ENCODE measurements around the gene SFSWAP. TPM values are rescaled to one million over a fixed set of nuclear protein-coding genes. Genes with fewer than 3 reads are reported as not detected.

SFSWAP gene
- total RNA-seq, 2 experiments from 2014 or later = 54.9 to 55.9 TPM

- DNase-seq (no peak), ATAC-seq (no peak)
- Mint-ChIP-seq H3K36me3 (peaks cover 60% of the 10 kb centered on the region), H3K4me1 (peaks cover 11% of the 10 kb centered on the region), H3K9me3 (ENCODE audit: low read depth) (no peaks in the 10 kb centered on the region), H3K4me3 (no peak overlapping the region), H3K27ac (peak overlapping the region; percentile 67), H3K27me3 (no peaks in the 10 kb centered on the region)
- CTCF ChIA-PET = no interaction called here
These were observed 13.6 kb downstream of the SFSWAP start for GRCh38 chr12:131724534-131724933.

GRCh38 chr12:131725503-131725902 lies 14.6 kb downstream of the SFSWAP start:
- H3K4me3 Mint-ChIP-seq = no peak overlapping the region
- H3K27ac Mint-ChIP-seq = no peak overlapping the region
- CTCF ChIA-PET = no interaction called here
- peaks cover 11% of the 10 kb centered on the region for H3K4me1 Mint-ChIP-seq
- no peaks in the 10 kb centered on the region for H3K27me3 Mint-ChIP-seq
- ATAC-seq (no peak), DNase-seq (no peak)
- H3K9me3 Mint-ChIP-seq (ENCODE audit: low read depth) = no peaks in the 10 kb centered on the region
- H3K36me3 Mint-ChIP-seq = peaks cover 61% of the 10 kb centered on the region

GRCh38 chr12:131728720-131729119 lies 17.8 kb downstream of the SFSWAP start:
- H3K4me1 Mint-ChIP-seq = peaks cover 9% of the 10 kb centered on the region
- H3K4me3 Mint-ChIP-seq = no peak overlapping the region
- H3K27ac Mint-ChIP-seq = no peak overlapping the region
- H3K27me3 Mint-ChIP-seq = no peaks in the 10 kb centered on the region
- no peaks in the 10 kb centered on the region for H3K9me3 Mint-ChIP-seq (ENCODE audit: low read depth)
- CTCF ChIA-PET = no interaction called here
- peaks cover 56% of the 10 kb centered on the region for H3K36me3 Mint-ChIP-seq
- ATAC-seq = no peak
- DNase-seq = no peak

GRCh38 chr12:131729254-131729955 lies 18.5 kb downstream of the SFSWAP start:
- ATAC-seq = no peak
- Mint-ChIP-seq H3K4me1 (peaks cover 8% of the 10 kb centered on the region), H3K9me3 (ENCODE audit: low read depth) (no peaks in the 10 kb centered on the region), H3K36me3 (peaks cover 58% of the 10 kb centered on the region), H3K27me3 (no peaks in the 10 kb centered on the region), H3K27ac (no peak overlapping the region), H3K4me3 (no peak overlapping the region)
- CTCF ChIA-PET = no interaction called here
- DNase-seq = no peak

GRCh38 chr12:131732996-131733615 lies 22.2 kb downstream of the SFSWAP start:
- CTCF ChIA-PET = no interaction called here
- H3K27ac Mint-ChIP-seq = no peak overlapping the region

GRCh38 chr12:131733874-131734273 lies 23.0 kb downstream of the SFSWAP start:
- H3K4me1 Mint-ChIP-seq = peaks cover 4% of the 10 kb centered on the region
- CTCF ChIA-PET = no interaction called here
- ATAC-seq = no peak
- H3K27me3 Mint-ChIP-seq = no peaks in the 10 kb centered on the region
- no peak overlapping the region for H3K27ac Mint-ChIP-seq
- DNase-seq = no peak
- H3K36me3 Mint-ChIP-seq = peaks cover 32% of the 10 kb centered on the region
- no peak overlapping the region for H3K4me3 Mint-ChIP-seq
- H3K9me3 Mint-ChIP-seq (ENCODE audit: low read depth) = no peaks in the 10 kb centered on the region

More at GRCh38 chr12:131732996-131733615, 22.2 kb downstream of the SFSWAP start:
- H3K4me3 Mint-ChIP-seq = no peak overlapping the region
- no peaks in the 10 kb centered on the region for H3K9me3 Mint-ChIP-seq (ENCODE audit: low read depth)
- DNase-seq (no peak), ATAC-seq (no peak)
- H3K36me3 Mint-ChIP-seq = peaks cover 36% of the 10 kb centered on the region
- H3K27me3 Mint-ChIP-seq = no peaks in the 10 kb centered on the region
- H3K4me1 Mint-ChIP-seq = peaks cover 4% of the 10 kb centered on the region

- CTCF ChIA-PET = no interaction called here
- Mint-ChIP-seq H3K27me3 (no peaks in the 10 kb centered on the region), H3K4me1 (peaks cover 4% of the 10 kb centered on the region), H3K9me3 (ENCODE audit: low read depth) (no peaks in the 10 kb centered on the region), H3K4me3 (no peak overlapping the region), H3K27ac (no peak overlapping the region), H3K36me3 (peaks cover 27% of the 10 kb centered on the region)
- no peak for ATAC-seq
- no peak for DNase-seq
These were observed 23.7 kb downstream of the SFSWAP start for GRCh38 chr12:131734336-131735152.

- Mint-ChIP-seq H3K9me3 (ENCODE audit: low read depth) (no peaks in the 10 kb centered on the region), H3K27me3 (no peaks in the 10 kb centered on the region), H3K36me3 (peaks cover 25% of the 10 kb centered on the region), H3K4me1 (peaks cover 4% of the 10 kb centered on the region), H3K27ac (no peak overlapping the region), H3K4me3 (no peak overlapping the region)
- ATAC-seq = no peak
- no peak for DNase-seq
- CTCF ChIA-PET = no interaction called here
These were observed 24.2 kb downstream of the SFSWAP start for GRCh38 chr12:131735153-131735456.

- Mint-ChIP-seq H3K27ac (peak overlapping the region; percentile 61), H3K4me1 (peaks cover 4% of the 10 kb centered on the region), H3K36me3 (peaks cover 30% of the 10 kb centered on the region), H3K27me3 (no peaks in the 10 kb centered on the region), H3K9me3 (ENCODE audit: low read depth) (no peaks in the 10 kb centered on the region), H3K4me3 (no peak overlapping the region)
- CTCF ChIA-PET = no interaction called here
- DNase-seq = no peak
- no peak for ATAC-seq
These were observed 24.9 kb downstream of the SFSWAP start for GRCh38 chr12:131735476-131736445.

- Mint-ChIP-seq H3K4me1 (no peaks in the 10 kb centered on the region), H3K36me3 (peaks cover 26% of the 10 kb centered on the region), H3K9me3 (ENCODE audit: low read depth) (no peaks in the 10 kb centered on the region), H3K27ac (no peak overlapping the region), H3K4me3 (no peak overlapping the region), H3K27me3 (no peaks in the 10 kb centered on the region)
- DNase-seq (no peak), ATAC-seq (no peak)
- CTCF ChIA-PET = no interaction called here
These were observed 25.7 kb downstream of the SFSWAP start for GRCh38 chr12:131736446-131737149.

GRCh38 chr12:131737150-131737827 lies 26.4 kb downstream of the SFSWAP start:
- Mint-ChIP-seq H3K4me1 (no peaks in the 10 kb centered on the region), H3K27me3 (no peaks in the 10 kb centered on the region), H3K4me3 (no peak overlapping the region), H3K27ac (no peak overlapping the region), H3K9me3 (ENCODE audit: low read depth) (no peaks in the 10 kb centered on the region), H3K36me3 (peaks cover 32% of the 10 kb centered on the region)
- DNase-seq = no peak
- CTCF ChIA-PET = interaction anchor here (0.9 kb wide), 1 partner anchor 17 kb away, joined by 3 read pairs; no protein-coding TSS in a partner anchor
- no peak for ATAC-seq

GRCh38 chr12:131738196-131738595 lies 27.3 kb downstream of the SFSWAP start:
- Mint-ChIP-seq H3K4me3 (no peak overlapping the region), H3K4me1 (no peaks in the 10 kb centered on the region), H3K27ac (no peak overlapping the region), H3K27me3 (no peaks in the 10 kb centered on the region), H3K36me3 (peaks cover 35% of the 10 kb centered on the region), H3K9me3 (ENCODE audit: low read depth) (peaks cover 5% of the 10 kb centered on the region)
- ATAC-seq (no peak), DNase-seq (no peak)
- CTCF ChIA-PET = interaction anchor here (0.9 kb wide), 1 partner anchor 17 kb away, joined by 3 read pairs; no protein-coding TSS in a partner anchor
